GM19351 (cell line): ENCODE data around the gene TNP2.
A peak's percentile ranks its signal among the peaks of the same experiment; 100 is the strongest.
"Not testable (repeated sequence)": the region's sequence is repeated elsewhere in the genome, so short reads cannot be mapped to it uniquely, and the experiment has no call there.

Source experiments
- ATAC-seq: cut with Tn5 transposase; IDR thresholded peaks from one replicate; pipeline ENCODE4 v1.9.1; 2021; ENCODE audit warnings: mild to moderate bottlenecking, moderate library complexity; ENCODE audit not compliant: unreplicated experiment

The TNP2 gene

DNA sequence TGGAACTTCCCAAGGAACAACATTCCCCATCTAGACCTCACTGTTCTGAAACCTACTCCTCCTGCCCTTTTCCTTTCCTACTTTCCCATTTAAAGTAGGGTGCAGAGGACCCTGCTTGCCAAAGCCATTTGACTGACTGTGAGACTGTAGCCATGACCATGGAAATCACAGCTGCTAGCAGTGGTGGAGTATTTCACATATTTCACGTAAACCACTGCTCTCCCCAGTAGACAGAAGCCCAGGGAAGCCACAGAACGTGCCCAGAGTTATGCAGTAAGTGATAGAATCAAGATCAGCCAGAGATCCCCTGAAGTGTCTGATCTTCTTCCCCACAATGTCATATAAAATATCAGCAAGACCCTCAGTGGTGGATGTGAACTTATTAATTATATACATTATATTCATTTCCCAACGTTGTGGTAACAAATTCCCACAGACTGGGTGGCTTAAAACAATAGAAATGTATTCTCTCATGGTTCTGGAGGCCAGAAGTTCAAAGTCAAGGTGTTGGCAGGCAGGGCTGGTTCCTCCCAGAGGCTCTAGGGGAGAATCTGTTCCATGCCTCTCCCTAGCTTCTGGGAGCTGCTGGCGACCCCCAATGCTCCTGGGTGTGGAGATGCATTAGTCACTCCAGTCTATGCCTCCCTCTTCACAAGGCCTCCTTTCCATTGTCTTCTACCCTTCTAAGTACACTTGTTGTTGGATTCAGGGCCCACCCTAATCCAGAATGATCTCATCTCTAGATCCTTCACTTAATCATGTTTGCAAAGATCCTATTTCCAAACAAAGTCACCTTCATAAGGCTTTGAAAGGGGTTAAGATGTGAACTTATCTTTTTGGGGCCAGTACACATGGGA is 32.7 kb upstream of the TNP2 start:
- no peak for ATAC-seq

DNA sequence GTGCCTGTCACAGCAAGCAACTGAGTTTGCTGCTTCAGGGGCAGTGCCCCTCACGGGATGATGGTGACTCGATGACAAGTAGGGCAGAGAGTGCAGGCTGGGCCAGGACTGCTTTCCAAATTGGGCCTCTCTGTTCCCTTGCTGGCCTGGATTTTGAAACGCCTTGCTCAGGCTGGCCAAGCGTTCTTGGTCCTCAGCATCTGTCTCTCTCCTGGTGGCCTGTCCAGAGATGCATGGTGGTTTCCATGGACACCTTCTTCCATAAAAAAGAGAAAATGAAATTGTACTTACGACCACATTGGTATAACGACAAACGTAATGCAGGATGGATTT is 31.4 kb upstream of the TNP2 start:
- ATAC-seq = no peak

DNA sequence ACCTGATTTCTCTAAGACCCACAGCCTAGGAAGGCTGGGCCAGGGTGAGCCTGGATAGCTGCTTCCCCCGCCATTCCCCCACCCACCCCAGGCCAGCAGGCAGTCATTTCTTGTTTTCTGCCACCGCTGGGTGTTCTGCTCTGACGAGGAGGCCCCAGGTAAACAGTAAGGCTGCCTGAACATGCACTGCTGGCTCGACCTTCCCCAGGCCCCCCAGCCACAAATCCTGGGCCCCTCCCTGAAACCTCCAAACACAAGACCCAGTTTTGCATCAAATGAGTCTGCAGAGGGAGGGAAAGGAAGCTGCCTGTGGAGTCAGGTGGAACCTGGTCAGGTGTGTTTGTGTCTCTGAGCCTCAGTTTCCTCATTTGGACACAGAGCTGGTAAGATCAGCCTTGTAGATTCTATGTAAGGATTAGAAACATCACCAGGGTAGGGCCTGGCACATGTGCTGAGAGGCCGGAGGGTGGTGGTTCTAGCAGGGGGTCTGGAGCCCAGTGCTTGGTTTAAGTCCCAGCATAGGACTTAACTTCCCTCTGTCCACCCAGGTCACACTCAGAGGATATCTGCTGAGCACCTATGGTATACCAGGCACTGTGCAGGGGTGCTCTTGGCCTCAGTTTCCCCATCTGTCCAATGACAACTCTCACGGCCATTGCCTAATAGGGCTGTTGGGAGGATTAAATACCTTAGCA is 30.9 kb upstream of the TNP2 start:
- ATAC-seq = no peak

DNA sequence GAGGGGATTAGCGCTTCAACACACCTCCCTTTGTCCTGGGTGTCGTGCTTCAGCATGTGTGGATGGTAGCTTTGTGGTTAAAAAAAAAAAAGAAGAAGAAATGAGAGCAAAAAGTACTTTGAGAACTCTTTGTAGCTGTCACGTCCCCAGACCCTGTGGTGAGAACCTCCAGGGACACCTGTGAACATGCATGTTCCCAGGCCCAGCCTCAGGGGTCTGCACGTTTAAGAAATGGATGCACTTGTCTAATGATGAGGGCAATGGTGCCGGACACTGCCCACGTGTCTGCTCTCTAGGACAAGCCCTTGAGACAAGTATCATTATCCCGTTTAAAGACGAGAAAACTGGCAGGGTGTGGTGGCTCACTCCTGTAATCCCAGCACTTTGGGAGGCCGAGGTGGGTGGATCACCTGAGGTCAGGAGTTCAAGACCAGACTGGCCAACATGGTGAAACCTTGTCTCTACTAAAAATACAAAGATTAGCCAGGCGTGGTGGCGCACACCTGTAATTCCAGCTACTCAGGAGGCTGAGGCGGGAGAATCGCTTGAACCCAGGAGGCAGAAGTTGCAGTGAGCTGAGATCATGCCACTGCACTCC is 29.9 kb upstream of the TNP2 start:
- ATAC-seq = not testable (repeated sequence)

DNA sequence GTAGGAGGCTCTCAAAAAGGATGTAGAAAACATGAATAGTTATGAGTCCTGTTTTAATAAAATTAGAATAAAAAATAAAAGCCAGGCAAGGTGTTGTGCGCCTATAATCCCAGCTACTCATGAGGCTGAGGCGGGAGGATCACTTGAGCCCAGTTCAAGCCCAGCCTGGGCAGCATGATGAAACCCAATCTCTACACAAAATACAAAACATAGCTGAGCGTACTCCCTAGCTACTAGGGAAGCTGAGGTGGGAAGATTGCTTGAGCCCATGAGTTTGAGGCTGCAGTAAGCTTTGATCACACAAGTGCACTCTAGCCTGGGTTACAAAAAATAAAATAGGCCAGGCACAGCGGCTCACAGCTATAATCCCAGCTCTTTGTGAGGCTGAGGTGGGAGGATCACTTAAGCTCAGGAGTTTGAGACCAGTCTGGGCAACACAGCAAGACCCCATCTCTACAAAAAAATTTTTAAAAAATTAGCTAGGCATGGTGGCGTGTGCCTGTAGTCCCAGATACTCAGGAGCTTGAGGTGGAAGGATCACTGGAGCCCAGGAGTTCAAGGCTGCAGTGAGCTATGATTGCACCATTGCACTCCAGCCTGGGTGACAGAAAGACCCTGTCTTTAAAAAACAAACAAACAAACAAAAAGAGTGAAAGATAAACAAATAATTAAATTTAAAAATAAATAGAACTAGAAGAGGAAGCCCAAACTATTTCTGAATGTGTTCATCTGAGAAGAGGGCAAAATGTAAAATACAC is 29.2 kb upstream of the TNP2 start:
- no peak for ATAC-seq

DNA sequence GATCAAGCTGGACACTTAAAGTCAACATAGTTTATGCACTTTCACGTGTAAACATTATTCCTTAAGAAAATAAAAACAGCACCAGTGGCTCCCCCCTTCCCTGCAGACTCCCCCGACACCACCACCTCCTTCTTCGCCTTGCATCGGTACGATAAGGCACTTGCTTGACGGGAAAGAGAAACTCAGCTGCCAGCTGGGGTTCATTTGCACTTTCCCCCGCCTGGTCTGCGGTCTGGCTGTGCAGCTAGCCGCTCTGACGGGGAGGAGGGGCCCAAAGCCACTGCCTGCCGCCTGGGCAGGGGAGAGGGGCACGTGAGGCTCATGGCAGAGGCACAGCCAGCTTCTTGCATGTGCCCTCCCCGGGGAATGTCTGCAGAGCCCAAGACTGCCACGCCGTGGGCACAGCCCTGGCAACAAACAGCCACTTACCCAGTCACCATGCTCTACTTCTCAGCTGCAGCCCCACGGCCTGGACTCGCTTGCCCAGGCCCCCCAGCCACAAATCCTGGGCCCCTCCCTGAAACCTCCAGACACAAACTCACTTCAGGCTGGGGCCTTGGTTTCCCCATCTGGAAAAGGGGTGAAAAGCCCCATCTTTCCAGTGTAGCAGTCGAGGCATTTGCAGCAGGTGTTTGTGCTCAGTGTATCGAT is 28.5 kb upstream of the TNP2 start:
- peak; percentile 74 for ATAC-seq

DNA sequence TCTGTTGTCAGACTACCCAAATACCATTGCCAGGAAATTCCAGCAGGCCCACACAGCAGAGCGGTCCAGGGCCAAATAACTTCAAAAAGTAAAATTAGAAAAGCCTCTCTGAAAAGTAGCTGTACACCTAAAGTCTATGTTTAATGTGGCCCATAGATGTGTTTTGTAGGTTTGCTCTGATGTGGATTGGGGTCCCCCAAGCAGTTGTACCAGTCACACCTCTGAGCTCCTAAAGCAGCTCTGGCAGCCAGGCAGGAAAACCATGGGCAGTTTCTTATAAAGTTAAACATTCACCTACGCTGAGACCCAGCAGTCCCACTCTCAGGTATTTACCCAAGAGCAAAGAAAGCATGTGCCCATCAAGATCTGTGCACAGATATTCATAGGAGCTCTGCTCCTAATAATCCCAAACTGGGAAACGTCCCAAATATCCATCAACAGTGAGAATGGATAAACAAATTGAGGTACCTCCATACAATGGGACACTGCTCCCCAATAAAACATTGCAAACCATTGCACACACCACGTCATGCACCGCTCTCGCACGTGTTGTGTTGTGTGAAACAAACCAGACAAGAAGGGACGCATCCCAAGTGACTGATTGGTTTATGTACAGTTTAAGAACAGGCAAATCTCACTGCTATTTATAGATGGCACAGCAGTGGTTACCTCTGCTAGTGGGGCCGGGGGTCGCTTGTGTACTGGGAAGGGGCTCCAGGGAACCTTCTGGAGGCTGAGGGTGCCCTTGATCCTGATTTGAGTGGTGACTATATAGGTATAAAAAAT is 27.8 kb upstream of the TNP2 start:
- ATAC-seq = peak; percentile 26

DNA sequence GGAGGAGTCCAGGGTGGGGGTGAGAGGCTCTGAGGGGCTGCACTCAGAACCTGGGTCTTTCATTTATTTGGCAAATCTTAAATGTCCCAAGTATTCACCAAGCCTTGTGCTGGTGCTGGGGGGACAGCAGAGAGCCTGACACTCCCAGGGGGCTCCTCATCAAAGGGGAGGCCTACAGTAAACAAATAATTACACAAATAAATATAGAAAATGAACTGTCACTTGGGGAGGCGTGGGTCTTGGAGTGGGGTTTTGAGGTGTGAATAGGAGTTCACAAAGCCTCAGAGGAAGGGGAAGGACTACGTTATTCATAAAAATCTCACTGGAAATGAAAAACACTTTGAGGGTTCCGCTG is 27.2 kb upstream of the TNP2 start:
- no peak for ATAC-seq

DNA sequence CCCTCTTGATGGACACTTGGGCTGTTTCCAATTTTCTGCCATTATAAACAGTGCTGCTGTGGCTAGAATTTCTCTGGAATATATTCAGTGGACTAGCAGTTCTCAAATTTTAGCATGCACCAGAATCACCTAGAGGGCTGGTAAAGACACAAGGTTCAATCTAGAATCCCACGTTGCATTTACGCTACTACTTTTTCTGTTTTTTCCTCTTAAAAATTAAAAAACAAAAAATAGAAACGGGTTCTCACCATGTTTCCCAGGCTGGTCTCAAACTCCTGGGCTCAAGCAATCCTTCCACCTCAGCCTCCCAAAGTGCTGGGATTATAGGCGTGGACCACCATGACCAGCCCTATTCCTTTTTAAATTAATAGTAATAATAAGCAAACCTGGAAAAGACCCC is 26.5 kb upstream of the TNP2 start:
- no peak for ATAC-seq

DNA sequence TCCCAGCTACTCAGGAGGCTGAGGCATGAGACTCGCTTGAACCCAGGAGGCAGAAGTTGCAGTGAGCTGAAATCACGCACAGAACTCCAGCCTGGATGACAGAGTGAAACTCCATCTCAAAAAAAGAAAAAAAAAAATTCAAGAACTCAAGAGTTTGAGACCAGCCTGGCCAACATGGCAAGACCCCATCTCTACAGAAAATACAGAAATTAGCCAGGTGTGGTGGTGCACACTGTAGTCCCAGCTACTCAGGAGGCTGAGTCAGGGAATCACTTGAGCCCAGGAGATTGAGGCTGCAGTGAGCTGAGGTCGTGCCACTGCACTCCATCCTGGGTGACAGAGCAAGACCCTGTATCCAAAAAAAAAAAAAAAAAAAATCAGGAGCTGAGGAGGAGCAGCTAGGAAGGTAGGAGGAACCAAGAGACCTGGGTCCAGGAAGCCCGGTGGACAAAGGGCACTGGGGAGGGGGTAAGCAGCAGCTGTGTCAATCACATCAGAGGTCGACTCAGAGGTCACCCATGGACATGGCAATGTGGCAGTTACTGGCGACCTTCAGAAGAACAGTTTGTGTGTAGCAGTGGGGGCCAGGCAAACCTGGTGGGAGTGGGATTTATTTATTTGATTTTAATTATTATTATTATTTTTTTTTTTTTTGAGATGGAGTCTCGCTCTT is 23.1 kb upstream of the TNP2 start:
- no peak for ATAC-seq

DNA sequence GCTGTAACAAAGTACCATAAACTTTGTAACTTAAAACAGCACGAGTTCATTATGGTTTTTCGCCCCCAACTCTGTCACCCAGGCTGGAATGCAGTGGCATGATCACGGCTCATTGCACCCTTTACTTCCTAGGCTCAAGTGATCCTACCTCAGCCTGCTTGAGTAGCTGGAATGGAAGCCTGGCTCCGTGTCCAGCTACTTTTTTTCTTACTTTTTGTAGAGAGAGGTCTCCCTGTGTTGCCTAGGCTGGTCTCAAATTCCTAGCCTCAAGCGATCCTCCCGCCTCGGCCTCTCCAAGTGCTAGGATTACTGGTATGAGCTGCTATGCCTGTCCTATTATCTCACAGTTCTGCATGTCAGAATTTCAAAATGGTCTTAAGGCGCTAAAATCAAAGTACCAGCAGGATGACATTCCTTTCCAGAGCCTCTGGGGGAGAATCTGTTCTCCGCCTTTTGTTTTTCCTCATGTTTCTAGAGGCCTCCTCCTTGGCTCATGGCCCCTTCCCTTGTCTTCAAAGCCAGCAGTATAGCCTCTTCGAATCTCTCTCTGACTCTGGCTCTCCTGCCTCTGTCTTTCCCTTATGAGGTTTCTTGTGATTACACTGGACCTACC is 22.1 kb upstream of the TNP2 start:
- no peak for ATAC-seq

DNA sequence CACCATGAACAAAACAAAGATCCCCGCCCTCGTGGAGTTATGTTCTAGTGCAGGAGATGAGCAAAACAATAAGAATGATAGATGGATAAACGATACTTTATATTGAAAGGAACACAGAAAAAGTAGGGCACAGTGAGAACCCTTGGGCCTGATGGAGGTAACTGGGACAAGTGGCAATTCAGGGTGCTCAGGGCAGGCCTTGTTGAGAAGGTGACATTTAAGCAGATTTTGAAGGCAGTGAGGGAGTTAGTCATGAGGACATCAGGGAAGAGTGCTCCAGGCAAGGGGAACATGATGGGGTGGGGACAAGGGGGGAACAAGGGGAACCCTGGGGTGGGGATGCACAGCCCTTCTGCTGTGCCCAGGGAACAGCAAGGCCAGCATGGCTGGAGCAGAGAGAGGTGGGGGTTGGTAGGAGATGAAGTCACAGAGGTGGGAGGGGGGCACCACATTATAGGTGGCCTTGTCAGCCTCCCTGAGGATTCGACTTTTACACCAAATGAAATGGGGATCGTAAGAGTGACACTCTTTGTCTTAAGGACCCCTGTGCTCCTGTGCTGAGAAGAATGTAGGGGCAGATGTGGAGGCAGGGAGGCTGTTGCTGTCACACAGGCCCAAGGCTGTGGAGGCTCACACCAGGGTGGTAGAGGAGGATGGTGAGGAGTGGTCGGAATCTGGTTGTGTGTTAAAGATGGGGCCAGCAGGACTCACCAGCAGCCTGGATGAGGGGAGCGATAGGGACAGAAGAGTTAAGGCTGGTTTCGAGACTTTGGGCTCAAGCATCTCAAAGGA is 21.2 kb upstream of the TNP2 start:
- ATAC-seq = no peak

DNA sequence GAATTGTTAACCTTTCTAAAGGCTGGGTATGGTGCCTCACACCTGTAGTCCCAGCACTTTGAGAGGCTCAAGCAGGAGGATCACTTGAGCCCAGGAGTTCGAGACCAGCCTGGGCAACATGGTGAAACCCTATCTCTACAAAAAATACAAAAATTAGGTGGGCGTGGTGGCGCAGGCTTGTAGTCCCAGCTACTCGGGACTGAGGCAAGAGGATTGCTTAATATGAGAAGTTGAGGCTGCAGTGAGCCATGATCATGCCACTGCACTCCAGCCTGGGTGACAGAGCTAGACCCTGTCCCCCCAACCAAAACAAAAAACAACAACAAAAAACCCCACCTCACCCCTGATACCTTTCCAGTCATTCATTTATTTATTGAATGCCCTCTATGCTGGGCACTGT is 20.6 kb upstream of the TNP2 start:
- ATAC-seq = not testable (repeated sequence)

DNA sequence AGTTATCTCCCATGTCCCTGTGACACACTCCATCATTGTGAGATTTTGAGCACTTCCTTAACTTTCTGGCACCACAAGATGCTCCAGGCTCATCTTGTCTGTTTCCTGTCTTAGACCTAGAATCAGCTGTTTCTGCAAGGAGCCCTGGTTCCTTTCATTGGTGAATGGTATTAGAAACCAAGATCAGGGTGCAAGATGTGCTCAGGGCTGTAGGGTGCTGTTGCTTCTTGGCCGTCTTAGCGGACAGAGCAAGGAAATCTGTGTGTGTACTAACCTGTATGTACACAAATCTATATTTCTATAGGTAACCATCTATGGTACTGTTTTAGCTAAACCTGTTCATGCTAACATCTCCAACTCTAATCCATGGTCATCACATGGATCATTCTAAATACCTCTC is 20.1 kb upstream of the TNP2 start:
- no peak for ATAC-seq

DNA sequence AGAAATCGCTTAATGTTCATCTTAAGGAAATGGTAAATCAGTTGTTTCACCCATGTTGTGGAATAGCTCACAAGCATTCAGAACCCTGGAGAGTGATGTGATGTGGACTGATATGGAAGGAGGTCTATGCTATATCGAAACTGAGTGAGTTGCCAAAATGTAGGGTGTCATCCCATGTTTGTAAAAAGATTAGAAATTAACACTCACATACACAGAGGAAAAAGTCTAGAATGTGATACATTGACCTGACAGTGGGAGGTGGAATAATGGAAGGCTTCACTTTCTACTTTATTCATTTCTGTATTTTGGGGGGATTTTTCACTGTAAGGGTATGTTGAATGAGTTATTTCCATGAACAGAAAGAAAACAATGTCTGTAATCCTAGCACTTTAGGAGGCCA is 16.7 kb upstream of the TNP2 start:
- ATAC-seq = no peak

DNA sequence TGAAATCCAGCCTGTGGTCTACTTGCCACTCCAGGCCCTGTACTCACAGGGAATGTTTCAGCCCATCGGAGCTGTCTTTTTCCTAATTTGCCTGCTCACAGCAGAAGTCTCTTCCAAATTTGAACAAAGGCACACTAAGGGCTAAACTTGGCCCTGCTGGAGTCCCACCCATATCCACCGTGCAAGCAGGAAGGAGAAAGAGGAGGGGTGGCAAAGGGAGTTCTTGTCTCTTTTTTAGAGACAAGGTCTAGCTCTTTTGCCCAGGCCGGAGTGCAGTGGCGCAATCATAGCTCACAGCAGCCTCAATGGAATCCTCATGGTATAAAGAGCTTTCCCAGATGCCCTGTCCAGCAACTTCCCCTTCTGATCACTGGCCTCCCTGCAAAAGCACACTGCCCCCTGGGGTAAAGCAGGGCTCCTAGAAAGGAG is 14.7 kb upstream of the TNP2 start:
- no peak for ATAC-seq

DNA sequence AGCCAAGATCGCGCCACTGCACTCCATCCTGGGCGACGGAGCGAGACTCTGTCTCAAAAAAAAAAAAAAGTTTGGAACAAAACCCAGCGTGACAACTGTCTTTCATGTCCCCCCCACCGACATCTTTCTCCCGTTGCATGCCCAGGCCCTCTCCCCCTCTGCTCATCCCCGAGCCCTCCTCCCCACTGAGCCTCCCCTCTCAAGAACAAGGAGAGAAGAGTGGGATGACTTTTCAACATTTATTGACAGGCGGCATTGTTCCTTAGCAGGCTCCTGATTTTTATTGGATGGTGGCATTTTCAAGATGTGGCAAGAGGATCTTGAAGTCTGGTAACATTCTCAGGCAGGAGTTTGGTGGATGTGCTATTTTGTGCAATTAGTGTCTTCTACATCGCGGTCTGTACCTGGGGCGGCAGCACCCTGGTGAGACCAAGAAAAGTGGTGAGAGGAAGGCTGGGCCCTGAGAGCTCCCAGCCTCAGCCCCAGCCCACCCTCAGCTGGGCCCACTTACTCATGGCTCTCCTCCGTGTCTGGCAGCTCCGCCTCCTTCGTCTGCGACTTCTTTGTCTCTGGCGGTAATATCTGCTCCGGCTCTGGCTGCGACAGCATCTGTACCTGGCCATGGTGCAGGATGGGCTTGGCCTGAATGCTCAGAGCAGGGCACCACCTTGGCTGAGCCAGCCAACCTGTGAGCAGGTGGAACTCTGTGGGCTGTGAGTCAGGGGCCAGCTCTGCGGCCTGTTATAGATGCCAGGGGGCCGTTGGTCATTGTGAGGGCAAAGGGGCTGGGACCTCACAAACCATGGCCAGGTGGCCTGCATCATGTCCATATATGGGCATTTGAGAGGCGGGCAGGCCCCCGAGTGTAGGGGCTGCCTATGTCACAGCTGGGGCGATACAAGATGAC is 11.7 kb upstream of the TNP2 start, which contains the start of gene PRM1:
TSS of gene PRM1 (minus strand) at position 715 of the 907 bp plus-strand sequence. CDS start at position 623, 92 bp downstream.
- ATAC-seq = no peak
